ENCODE measurements around the gene CRMP1. TPM values are rescaled to one million over a fixed set of nuclear protein-coding genes. Genes with fewer than 3 reads are reported as not detected.

Gene CRMP1
- total RNA-seq, 4 donors from 2014 or later, result 1.2 to 4.0 (median 2.3) TPM

- H3K4me1 ChIP-seq, result peaks cover 10 to 44% (median 31%) of the 10 kb centered on the region in 4 donors
- no peak for TF ChIP-seq EP300 (IDR thresholded peaks at IDR 0.05)
- TF ChIP-seq POLR2AphosphoS5 (IDR thresholded peaks at IDR 0.05), result no peak
- TF ChIP-seq POLR2A (IDR thresholded peaks at IDR 0.05; ENCODE audit: low read depth), result no peak
- no peak for TF ChIP-seq CTCF (IDR thresholded peaks at IDR 0.05)
- 72% methylated on average over 8 of the region's 8 CpGs for WGBS
- H3K36me3 ChIP-seq, result no peaks in the 10 kb centered on the region
- H3K27ac ChIP-seq (replicated peaks in 1 of 4), result no peak overlapping the region
- H3K4me3 ChIP-seq, result no peak overlapping the region
- peaks cover 0 to 13% (median 9%) of the 10 kb centered on the region in 4 donors for H3K9me3 ChIP-seq
- H3K27me3 ChIP-seq, result peaks cover 0 to 97% (median 39%) of the 10 kb centered on the region in 4 donors
- DNase-seq (ENCODE audit: extremely low spot score), result no peak
- intact Hi-C loops (cut with DNase I), result no loop called here
Observed at GRCh38 chr4:5893591-5893990, 705 bp upstream of the CRMP1 start.

GRCh38 chr4:5892323-5893003, 423 bp downstream of the CRMP1 start:
- peaks cover 6 to 97% (median 50%) of the 10 kb centered on the region in 4 donors for H3K27me3 ChIP-seq
- no CpG with 5 or more reads among the region's 100 CpGs for WGBS
- H3K9me3 ChIP-seq, result peaks cover 0 to 8% (median 6%) of the 10 kb centered on the region in 4 donors
- H3K4me3 ChIP-seq, result peak overlapping the region in 3 of 4 donors; percentile 28 to 34 (median 31)
- H3K36me3 ChIP-seq, result no peaks in the 10 kb centered on the region
- H3K4me1 ChIP-seq, result peaks cover 18 to 55% (median 42%) of the 10 kb centered on the region in 4 donors
- no peak for DNase-seq (ENCODE audit: extremely low spot score)
- TF ChIP-seq POLR2AphosphoS5 (IDR thresholded peaks at IDR 0.05) (no peak), EP300 (IDR thresholded peaks at IDR 0.05) (no peak), CTCF (IDR thresholded peaks at IDR 0.05) (no peak), POLR2A (IDR thresholded peaks at IDR 0.05; ENCODE audit: low read depth) (no peak)
- no peak overlapping the region for H3K27ac ChIP-seq (replicated peaks in 1 of 4)
- intact Hi-C loops (cut with DNase I), result no loop called here

GRCh38 chr4:5891563-5892322, 1.1 kb downstream of the CRMP1 start:
- no peak for DNase-seq (ENCODE audit: extremely low spot score)
- intact Hi-C loops (cut with DNase I), result no loop called here
- H3K4me1 ChIP-seq, result peaks cover 21 to 62% (median 48%) of the 10 kb centered on the region in 4 donors

GRCh38 chr4:5890063-5890727, 2.7 kb downstream of the CRMP1 start:
- intact Hi-C loops (cut with DNase I), result no loop called here

More at GRCh38 chr4:5891563-5892322, 1.1 kb downstream of the CRMP1 start:
- peaks cover 6 to 98% (median 55%) of the 10 kb centered on the region in 4 donors for H3K27me3 ChIP-seq
- TF ChIP-seq POLR2A (IDR thresholded peaks at IDR 0.05; ENCODE audit: low read depth), result no peak
- TF ChIP-seq POLR2AphosphoS5 (IDR thresholded peaks at IDR 0.05), result no peak
- no peak for TF ChIP-seq CTCF (IDR thresholded peaks at IDR 0.05)
- no peak for TF ChIP-seq EP300 (IDR thresholded peaks at IDR 0.05)
- H3K27ac ChIP-seq (replicated peaks in 1 of 4), result no peak overlapping the region
- H3K9me3 ChIP-seq, result peaks cover 0 to under 1% (median under 1%) of the 10 kb centered on the region in 4 donors
- 18% methylated on average over 30 of the region's 34 CpGs for WGBS
- H3K4me3 ChIP-seq, result peak overlapping the region in 2 of 4 donors; percentile 28 to 31
- H3K36me3 ChIP-seq, result no peaks in the 10 kb centered on the region

More at GRCh38 chr4:5890063-5890727, 2.7 kb downstream of the CRMP1 start:
- peak overlapping the region; percentile 8 to 33 (median 20) for H3K4me3 ChIP-seq
- H3K36me3 ChIP-seq, result no peaks in the 10 kb centered on the region
- peaks cover 21 to 63% (median 49%) of the 10 kb centered on the region in 4 donors for H3K4me1 ChIP-seq
- no peak for DNase-seq (ENCODE audit: extremely low spot score)
- TF ChIP-seq CTCF (IDR thresholded peaks at IDR 0.05) (no peak), EP300 (IDR thresholded peaks at IDR 0.05) (no peak), POLR2A (IDR thresholded peaks at IDR 0.05; ENCODE audit: low read depth) (no peak), POLR2AphosphoS5 (IDR thresholded peaks at IDR 0.05) (no peak)
- H3K27ac ChIP-seq (replicated peaks in 1 of 4), result no peak overlapping the region
- H3K9me3 ChIP-seq, result no peaks in the 10 kb centered on the region
- peaks cover 6 to 100% (median 58%) of the 10 kb centered on the region in 4 donors for H3K27me3 ChIP-seq
- 1% methylated on average over 20 of the region's 41 CpGs for WGBS

All from esophagus muscularis mucosa (tissue), 4 donors.